ENCODE results near the gene TRUB2. TPM values are rescaled to one million over a fixed set of nuclear protein-coding genes. Genes with fewer than 3 reads are reported as not detected.

Gene TRUB2
- total and polyA plus RNA-seq, 8 donors = 6.6 to 16.5 (median 12.8) TPM

GRCh38 chr9:128369024-128369706 lies 46.9 kb upstream of the TRUB2 start:
- FAIRE-seq (no peak), ATAC-seq (no peak), DNase-seq (no peak)
- H3K9me3 ChIP-seq = no peaks in the 10 kb centered on the region
- H3K27me3 ChIP-seq = no peaks in the 10 kb centered on the region
- H3K27ac ChIP-seq = no peak overlapping the region
- no peak overlapping the region for H3K4me3 ChIP-seq
- no peaks in the 10 kb centered on the region for H3K36me3 ChIP-seq
- TF ChIP-seq CTCF (IDR thresholded peaks at IDR 0.05) = no peak
- peaks cover 6 to 18% (median 6%) of the 10 kb centered on the region in 3 donors for H3K4me1 ChIP-seq
- intact Hi-C loops (cut with DNase I) = no loop called here
- WGBS, 2 donors = 92 to 94% methylated on average over 9 of the region's 9 CpGs

GRCh38 chr9:128365525-128365924 lies 43.3 kb upstream of the TRUB2 start:
- DNase-seq = no peak
- FAIRE-seq = no peak
- peaks cover 5 to 13% (median 7%) of the 10 kb centered on the region in 3 donors for H3K4me1 ChIP-seq
- ATAC-seq = no peak
- no peak overlapping the region for H3K27ac ChIP-seq
- 75 to 86% methylated on average over 4 of the region's 4 CpGs for WGBS, 2 donors
- H3K36me3 ChIP-seq = no peaks in the 10 kb centered on the region
- intact Hi-C loops (cut with DNase I) = no loop called here
- H3K4me3 ChIP-seq = no peak overlapping the region
- no peak for TF ChIP-seq CTCF (IDR thresholded peaks at IDR 0.05)
- no peaks in the 10 kb centered on the region for H3K27me3 ChIP-seq
- no peaks in the 10 kb centered on the region for H3K9me3 ChIP-seq

- Histone ChIP-seq H3K27me3 (no peaks in the 10 kb centered on the region), H3K9me3 (no peaks in the 10 kb centered on the region), H3K27ac (no peak overlapping the region), H3K36me3 (no peaks in the 10 kb centered on the region), H3K4me3 (no peak overlapping the region), H3K4me1 (peaks cover 0 to 7% (median 6%) of the 10 kb centered on the region in 3 donors)
- TF ChIP-seq CTCF (IDR thresholded peaks at IDR 0.05) = no peak
- 58 to 76% methylated on average over 3 of the region's 3 CpGs for WGBS, 2 donors
- intact Hi-C loops (cut with DNase I) = no loop called here
- DNase-seq (no peak), FAIRE-seq (no peak), ATAC-seq (no peak)
These were observed 40.5 kb upstream of the TRUB2 start for GRCh38 chr9:128362774-128363173.

GRCh38 chr9:128361986-128362646 lies 39.9 kb upstream of the TRUB2 start:
- H3K27ac ChIP-seq = peak overlapping the region in 3 of 4 donors; percentile 12 to 37 (median 17)
- intact Hi-C loops (cut with DNase I) = no loop called here

More at GRCh38 chr9:128361986-128362646, 39.9 kb upstream of the TRUB2 start:
- no peak for FAIRE-seq
- H3K36me3 ChIP-seq = no peaks in the 10 kb centered on the region
- TF ChIP-seq CTCF (IDR thresholded peaks at IDR 0.05) = peak; percentile 73 to 86 (median 78)
- ATAC-seq = peak; percentile 91 to 98 (median 98)
- no peaks in the 10 kb centered on the region for H3K9me3 ChIP-seq
- peak; percentile 76 to 92 (median 84) for DNase-seq
- 7 to 8% methylated on average over 17 to 20 of the region's 20 CpGs for WGBS, 2 donors
- no peaks in the 10 kb centered on the region for H3K27me3 ChIP-seq
- peaks cover 0 to 7% (median 6%) of the 10 kb centered on the region in 3 donors for H3K4me1 ChIP-seq
- H3K4me3 ChIP-seq = peak overlapping the region in 3 of 4 donors; percentile 19 to 59 (median 39)

All from pancreas (tissue), 10 donors.